Transverse colon (tissue), 4 donors: ENCODE measurements around the gene NOPCHAP1.

Source experiments
- EP300 ChIP-seq: sonication (generic); formaldehyde crosslinking; IDR thresholded peaks from one replicate; pipeline ENCODE4 v1.6.1; 2017; ENCODE audit warnings: antibody characterized with exemption, low read depth
- POLR2AphosphoS5 ChIP-seq, 3 donors: sonication (generic); formaldehyde crosslinking; IDR thresholded peaks; one replicate each; pipeline ENCODE4 v1.6.1; 2016; ENCODE audit warnings: antibody characterized with exemption in 3 of 3
- TF ChIP-seq, protein P1 (sequence below), 5 experiments: fragments of 200-600 bp in 3 of 5; fragments of 450-650 bp in 2 of 5; sonication (generic) in 3 of 5; IDR thresholded peaks; 1 replicate in 2 of 5; 2 replicates in 3 of 5; pipeline ENCODE4 v1.5.1; 2016 to 2017; ENCODE audit warnings: antibody characterized with exemption in 5 of 5, inconsistent platforms in 3 of 5, mild to moderate bottlenecking in 2 of 5, moderate library complexity in 1 of 5

- TF ChIP-seq, protein P1, sequence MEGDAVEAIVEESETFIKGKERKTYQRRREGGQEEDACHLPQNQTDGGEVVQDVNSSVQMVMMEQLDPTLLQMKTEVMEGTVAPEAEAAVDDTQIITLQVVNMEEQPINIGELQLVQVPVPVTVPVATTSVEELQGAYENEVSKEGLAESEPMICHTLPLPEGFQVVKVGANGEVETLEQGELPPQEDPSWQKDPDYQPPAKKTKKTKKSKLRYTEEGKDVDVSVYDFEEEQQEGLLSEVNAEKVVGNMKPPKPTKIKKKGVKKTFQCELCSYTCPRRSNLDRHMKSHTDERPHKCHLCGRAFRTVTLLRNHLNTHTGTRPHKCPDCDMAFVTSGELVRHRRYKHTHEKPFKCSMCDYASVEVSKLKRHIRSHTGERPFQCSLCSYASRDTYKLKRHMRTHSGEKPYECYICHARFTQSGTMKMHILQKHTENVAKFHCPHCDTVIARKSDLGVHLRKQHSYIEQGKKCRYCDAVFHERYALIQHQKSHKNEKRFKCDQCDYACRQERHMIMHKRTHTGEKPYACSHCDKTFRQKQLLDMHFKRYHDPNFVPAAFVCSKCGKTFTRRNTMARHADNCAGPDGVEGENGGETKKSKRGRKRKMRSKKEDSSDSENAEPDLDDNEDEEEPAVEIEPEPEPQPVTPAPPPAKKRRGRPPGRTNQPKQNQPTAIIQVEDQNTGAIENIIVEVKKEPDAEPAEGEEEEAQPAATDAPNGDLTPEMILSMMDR (IDR thresholded peaks at IDR 0.05), result no peak
- no peak for TF ChIP-seq POLR2AphosphoS5 (IDR thresholded peaks at IDR 0.05)
- TF ChIP-seq EP300, result no peak
Observed at GRCh38 chr12:104990950-104991349, 4.8 kb downstream of the NOPCHAP1 start.
